RWPE2 (cell line): ENCODE data around the gene PTPRN2.

Experiments used
- ATAC-seq: fragments of 200-7000 bp; cut with Tn5 transposase; 3 replicates; pipeline ENCODE4 v1.9.1; 2021; ENCODE audit warnings: low read depth
- DNase-seq: peaks from one replicate; pipeline ENCODE4 v3.0.0-alpha.2; 2020; ENCODE audit warnings: low spot score
- H3K27ac ChIP-seq: fragments of 450-650 bp; 2 replicates; pipeline ENCODE4 v1.5.1; 2017; ENCODE audit warnings: mild to moderate bottlenecking; ENCODE audit not compliant: poor library complexity, severe bottlenecking
- H3K27me3 ChIP-seq: fragments of 250-450 bp; sonication (Bioruptor Pico); 2 replicates; pipeline ENCODE4 v1.5.1; 2021; ENCODE audit warnings: mild to moderate bottlenecking, moderate library complexity; ENCODE audit not compliant: insufficient read depth, poor library complexity, severe bottlenecking
- H3K36me3 ChIP-seq: fragments of 250-450 bp; sonication (Bioruptor Pico); 2 replicates; pipeline ENCODE4 v1.5.1; 2020; ENCODE audit warnings: low read depth, mild to moderate bottlenecking, moderate library complexity
- H3K4me1 ChIP-seq: fragments of 250-450 bp; sonication (Bioruptor Pico); 2 replicates; pipeline ENCODE4 v1.5.1; 2021; ENCODE audit warnings: mild to moderate bottlenecking, moderate library complexity; ENCODE audit not compliant: insufficient read depth, poor library complexity, severe bottlenecking
- H3K4me3 ChIP-seq: fragments of 250-450 bp; sonication (Bioruptor Pico); 2 replicates; pipeline ENCODE4 v1.5.1; 2021; ENCODE audit warnings: mild to moderate bottlenecking, moderate library complexity; ENCODE audit not compliant: severe bottlenecking
- H3K9me3 ChIP-seq: fragments of 250-450 bp; sonication (Bioruptor Pico); 2 replicates; pipeline ENCODE4 v1.5.1; 2021; ENCODE audit warnings: mild to moderate bottlenecking, moderate library complexity; ENCODE audit not compliant: severe bottlenecking
- CTCF ChIP-seq: fragments of 450-650 bp; IDR thresholded peaks from one replicate; pipeline ENCODE4 v1.5.1; 2017; ENCODE audit warnings: mild to moderate bottlenecking, moderate library complexity; ENCODE audit not compliant: poor library complexity, severe bottlenecking

The PTPRN2 gene

GRCh38 chr7:158539711-158540146, 47.9 kb downstream of the PTPRN2 start:
- no peaks in the 10 kb centered on the region for H3K9me3 ChIP-seq
- no peaks in the 10 kb centered on the region for H3K27me3 ChIP-seq
- no peak for DNase-seq
- no peak for TF ChIP-seq CTCF
- ATAC-seq, result no peak
- H3K27ac ChIP-seq, result no peak overlapping the region
- no peaks in the 10 kb centered on the region for H3K36me3 ChIP-seq
- no peaks in the 10 kb centered on the region for H3K4me1 ChIP-seq
- no peak overlapping the region for H3K4me3 ChIP-seq

GRCh38 chr7:158538156-158538946, 49.3 kb downstream of the PTPRN2 start:
- ATAC-seq (no peak), DNase-seq (no peak)
- H3K27ac ChIP-seq, result no peak overlapping the region
- no peak for TF ChIP-seq CTCF
- H3K27me3 ChIP-seq, result no peaks in the 10 kb centered on the region
- H3K36me3 ChIP-seq, result no peaks in the 10 kb centered on the region
- H3K4me3 ChIP-seq, result no peak overlapping the region
- H3K9me3 ChIP-seq, result no peaks in the 10 kb centered on the region
- H3K4me1 ChIP-seq, result no peaks in the 10 kb centered on the region

GRCh38 chr7:158537516-158537882, 50.1 kb downstream of the PTPRN2 start:
- TF ChIP-seq CTCF, result no peak
- Histone ChIP-seq H3K4me3 (no peak overlapping the region), H3K27me3 (no peaks in the 10 kb centered on the region), H3K27ac (no peak overlapping the region), H3K9me3 (no peaks in the 10 kb centered on the region), H3K4me1 (no peaks in the 10 kb centered on the region), H3K36me3 (no peaks in the 10 kb centered on the region)
- DNase-seq, result no peak
- no peak for ATAC-seq

GRCh38 chr7:158536871-158537515, 50.6 kb downstream of the PTPRN2 start:
- Histone ChIP-seq H3K27ac (no peak overlapping the region), H3K9me3 (no peaks in the 10 kb centered on the region), H3K4me1 (no peaks in the 10 kb centered on the region), H3K4me3 (no peak overlapping the region), H3K27me3 (no peaks in the 10 kb centered on the region), H3K36me3 (no peaks in the 10 kb centered on the region)
- DNase-seq (no peak), ATAC-seq (no peak)
- no peak for TF ChIP-seq CTCF

- TF ChIP-seq CTCF, result no peak
- Histone ChIP-seq H3K9me3 (no peaks in the 10 kb centered on the region), H3K4me1 (no peaks in the 10 kb centered on the region), H3K27ac (no peak overlapping the region), H3K36me3 (no peaks in the 10 kb centered on the region), H3K4me3 (no peak overlapping the region), H3K27me3 (no peaks in the 10 kb centered on the region)
- DNase-seq (no peak), ATAC-seq (no peak)
Observed at GRCh38 chr7:158535079-158535478, 52.5 kb downstream of the PTPRN2 start.
